Lung (tissue), 12 donors: ENCODE measurements around the gene FAM136A. TPM values are rescaled to one million over a fixed set of nuclear protein-coding genes. Genes with fewer than 3 reads are reported as not detected.
A peak's percentile ranks its signal among the peaks of the same experiment; 100 is the strongest.

Experiments
- ATAC-seq: fragments of 200-7000 bp; cut with Tn5 transposase; one replicate; pipeline ENCODE4 v1.9.1; 2020; ENCODE audit warnings: moderate number of reproducible peaks; ENCODE audit not compliant: insufficient read depth, low FRiP score
- DNase-seq, 3 donors: peaks; one replicate each; pipeline ENCODE4 v3.0.0-alpha.2; 2013 to 2017
- H3K27ac ChIP-seq, 2 donors: one replicate each; pipeline ENCODE4 v1.5.1; 2013; ENCODE audit warnings: mild to moderate bottlenecking in 2 of 2, moderate library complexity in 2 of 2, control low read depth in 1 of 2, inconsistent platforms in 1 of 2, low read depth in 1 of 2, low read length in 1 of 2
- H3K27me3 ChIP-seq, 3 donors: one replicate each; pipeline ENCODE4 v1.5.1; 2013; ENCODE audit warnings: low read length in 2 of 3; ENCODE audit not compliant: control insufficient read depth in 3 of 3, insufficient read depth in 3 of 3
- H3K36me3 ChIP-seq, 4 donors: one replicate each; pipeline ENCODE4 v1.5.1; 2013; ENCODE audit warnings: low read length in 4 of 4, mild to moderate bottlenecking in 1 of 4, moderate library complexity in 1 of 4; ENCODE audit not compliant: control insufficient read depth in 4 of 4, insufficient read depth in 4 of 4
- H3K4me1 ChIP-seq, 5 donors: one replicate each; pipeline ENCODE4 v1.5.1; 2013; ENCODE audit warnings: low read length in 5 of 5, mild to moderate bottlenecking in 2 of 5, moderate library complexity in 1 of 5; ENCODE audit not compliant: control insufficient read depth in 5 of 5, insufficient read depth in 5 of 5
- H3K4me3 ChIP-seq: one replicate; pipeline ENCODE4 v1.5.1; 2013; ENCODE audit warnings: mild to moderate bottlenecking, control low read depth, moderate library complexity
- H3K9ac ChIP-seq, 2 donors: one replicate each; pipeline ENCODE4 v1.5.1; 2013; ENCODE audit warnings: low read length in 2 of 2, control low read depth in 1 of 2; ENCODE audit not compliant: insufficient read depth in 1 of 2
- H3K9me3 ChIP-seq, 4 donors: one replicate each; pipeline ENCODE4 v1.5.1; 2013; ENCODE audit warnings: low read length in 3 of 4, mild to moderate bottlenecking in 1 of 4, moderate library complexity in 1 of 4; ENCODE audit not compliant: control insufficient read depth in 4 of 4, insufficient read depth in 3 of 4
- WGBS, 2 donors: extraction: QIAGEN DNeasy Blood & Tissue Kit; methylation state at CpG; one replicate each; pipeline ENCODE4 v1.1.7; 2013; 5-methylcytosine and 5-hydroxymethylcytosine counted together
- polyA plus RNA-seq, 2 donors: library from polyadenylated mRNA; stranded (reverse); fragments of 200-250 nt; gene quantifications; one replicate each; pipeline ENCODE4 v1.2.1, GENCODE V29; 2013
- total RNA-seq, 2 donors: library from RNA; depleted of rRNA in 1 of 2; stranded (reverse); fragments of >200 nt in 1 of 2; gene quantifications; one replicate each; pipeline ENCODE4 v1.2.1, GENCODE V29; 2014 to 2021
- TF ChIP-seq, protein P1 (sequence below): IDR thresholded peaks from 2 replicates; pipeline ENCODE4 v1.5.1; 2012; ENCODE audit warnings: mild to moderate bottlenecking; ENCODE audit errors: control extremely low read depth, extremely low read depth
- donor health status: control.
- donor health status: control.
- donor health status: Bipolar disorder and iron deficiency.
- donor health status: healthy.
- donor health status: DM: yes; HTN: yes; CAD: no.

Gene FAM136A
- total and polyA plus RNA-seq, 4 donors, result 23.7 to 37.0 (median 30.2) TPM

- Histone ChIP-seq H3K36me3 (no peaks in the 10 kb centered on the region), H3K9ac (no peak overlapping the region), H3K4me1 (no peaks in the 10 kb centered on the region), H3K27me3 (no peaks in the 10 kb centered on the region), H3K27ac (no peak overlapping the region), H3K9me3 (no peaks in the 10 kb centered on the region), H3K4me3 (no peak overlapping the region)
- 44 to 59% methylated on average over 1 of the region's 1 CpG for WGBS, 2 donors
- DNase-seq (no peak), ATAC-seq (no peak)
- TF ChIP-seq, protein P1, sequence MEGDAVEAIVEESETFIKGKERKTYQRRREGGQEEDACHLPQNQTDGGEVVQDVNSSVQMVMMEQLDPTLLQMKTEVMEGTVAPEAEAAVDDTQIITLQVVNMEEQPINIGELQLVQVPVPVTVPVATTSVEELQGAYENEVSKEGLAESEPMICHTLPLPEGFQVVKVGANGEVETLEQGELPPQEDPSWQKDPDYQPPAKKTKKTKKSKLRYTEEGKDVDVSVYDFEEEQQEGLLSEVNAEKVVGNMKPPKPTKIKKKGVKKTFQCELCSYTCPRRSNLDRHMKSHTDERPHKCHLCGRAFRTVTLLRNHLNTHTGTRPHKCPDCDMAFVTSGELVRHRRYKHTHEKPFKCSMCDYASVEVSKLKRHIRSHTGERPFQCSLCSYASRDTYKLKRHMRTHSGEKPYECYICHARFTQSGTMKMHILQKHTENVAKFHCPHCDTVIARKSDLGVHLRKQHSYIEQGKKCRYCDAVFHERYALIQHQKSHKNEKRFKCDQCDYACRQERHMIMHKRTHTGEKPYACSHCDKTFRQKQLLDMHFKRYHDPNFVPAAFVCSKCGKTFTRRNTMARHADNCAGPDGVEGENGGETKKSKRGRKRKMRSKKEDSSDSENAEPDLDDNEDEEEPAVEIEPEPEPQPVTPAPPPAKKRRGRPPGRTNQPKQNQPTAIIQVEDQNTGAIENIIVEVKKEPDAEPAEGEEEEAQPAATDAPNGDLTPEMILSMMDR, result no peak
Observed at GRCh38 chr2:70312560-70312959, 10.7 kb upstream of the FAM136A start.

DNA sequence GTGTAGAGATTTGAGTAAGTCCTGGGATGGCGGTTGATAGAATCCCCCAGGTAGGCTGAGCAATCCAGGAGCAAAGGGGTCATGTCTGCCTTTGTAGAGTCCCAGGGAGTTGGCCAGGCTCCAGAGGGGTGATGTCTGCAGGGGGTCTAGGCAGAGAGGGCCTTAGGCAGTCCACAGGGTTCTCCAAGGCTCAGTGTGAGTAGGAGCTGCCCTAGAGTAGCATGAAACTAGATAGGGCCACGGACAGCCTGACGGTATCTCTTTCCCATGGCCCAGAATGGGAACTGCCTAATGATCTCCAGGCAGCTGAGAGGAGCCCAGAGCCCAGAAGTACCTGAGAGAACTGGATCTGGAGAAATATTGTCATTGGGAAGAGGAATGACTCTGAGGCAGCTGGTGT is 9.0 kb upstream of the FAM136A start:
- 85 to 91% methylated on average over 3 of the region's 3 CpGs for WGBS, 2 donors
- Histone ChIP-seq H3K36me3 (no peaks in the 10 kb centered on the region), H3K9me3 (no peaks in the 10 kb centered on the region), H3K27ac (no peak overlapping the region), H3K27me3 (no peaks in the 10 kb centered on the region), H3K4me3 (no peak overlapping the region), H3K4me1 (no peaks in the 10 kb centered on the region), H3K9ac (no peak overlapping the region)
- ATAC-seq, result no peak
- TF ChIP-seq, protein P1, result no peak
- no peak for DNase-seq

DNA sequence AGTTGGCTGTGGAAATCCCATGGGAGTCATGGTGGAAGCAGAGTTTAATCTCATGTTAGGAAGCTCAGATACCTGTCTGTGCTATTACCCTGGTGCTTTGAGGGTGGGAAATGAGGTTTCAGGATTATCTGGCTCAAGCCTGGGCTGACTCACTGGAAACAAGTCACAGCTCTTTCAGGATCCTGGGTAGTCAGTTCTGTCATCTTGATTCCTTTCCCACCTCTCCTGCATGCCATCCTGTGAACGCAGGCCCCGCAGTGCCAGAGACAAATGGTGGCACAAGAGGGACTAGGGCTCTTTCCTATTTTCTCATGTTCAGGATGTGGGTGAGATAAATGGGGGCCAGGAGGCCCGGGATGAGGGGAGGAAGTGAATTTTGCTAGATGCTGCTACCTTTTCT is 3.7 kb upstream of the FAM136A start:
- 72 to 80% methylated on average over 3 of the region's 3 CpGs for WGBS, 2 donors
- H3K27ac ChIP-seq, result no peak overlapping the region
- TF ChIP-seq, protein P1, result no peak
- peaks cover 0 to 12% (median 6%) of the 10 kb centered on the region in 5 donors for H3K4me1 ChIP-seq
- no peak for ATAC-seq
- DNase-seq, result no peak
- no peaks in the 10 kb centered on the region for H3K9me3 ChIP-seq
- H3K4me3 ChIP-seq, result no peak overlapping the region
- H3K9ac ChIP-seq, result no peak overlapping the region
- H3K27me3 ChIP-seq, result no peaks in the 10 kb centered on the region
- H3K36me3 ChIP-seq, result peaks cover 0 to 3% (median 0%) of the 10 kb centered on the region in 4 donors

GRCh38 chr2:70304498-70304897 is 2.6 kb upstream of the FAM136A start:
- Histone ChIP-seq H3K9me3 (no peaks in the 10 kb centered on the region), H3K27me3 (no peaks in the 10 kb centered on the region), H3K27ac (peak overlapping the region in 1 of 2 donors; percentile 72), H3K4me3 (no peak overlapping the region), H3K9ac (peak overlapping the region in 1 of 2 donors; percentile 32), H3K36me3 (peaks cover 0 to 3% (median 0%) of the 10 kb centered on the region in 4 donors), H3K4me1 (peaks cover 0 to 12% (median 6%) of the 10 kb centered on the region in 5 donors)
- ATAC-seq, result no peak
- TF ChIP-seq, protein P1, result no peak
- WGBS, 2 donors, result 58 to 68% methylated on average over 4 of the region's 4 CpGs
- peak; percentile 14 to 69 (median 49) for DNase-seq
